OCI-LY1 (cell line): ENCODE data around the gene CAPN15.

Experiments used
- H2AFZ ChIP-seq: fragments of 200-600 bp; sonication (generic), shearing (Covaris generic); 2 replicates; pipeline ENCODE4 v1.6.0; 2014; ENCODE audit warnings: antibody characterized with exemption, mild to moderate bottlenecking, low read length
- H3F3A ChIP-seq: fragments of 200-600 bp; sonication (generic), shearing (Covaris generic); 2 replicates; pipeline ENCODE4 v1.6.0; 2014; ENCODE audit warnings: mild to moderate bottlenecking, antibody characterized with exemption, low read length, moderate library complexity; ENCODE audit not compliant: insufficient read depth
- H3K27ac ChIP-seq: fragments of 200-600 bp; sonication (generic); 2 replicates; pipeline ENCODE4 v1.5.1; 2014; ENCODE audit warnings: low read length, mixed run types, mild to moderate bottlenecking, low read depth; ENCODE audit not compliant: poor library complexity, severe bottlenecking
- H3K27me3 ChIP-seq: fragments of 200-600 bp; sonication (generic); 2 replicates; pipeline ENCODE4 v1.6.0; 2014; ENCODE audit warnings: antibody characterized with exemption, mild to moderate bottlenecking, low read length, moderate library complexity; ENCODE audit not compliant: insufficient read depth
- H3K36me3 ChIP-seq: fragments of 200-600 bp; sonication (generic); 2 replicates; pipeline ENCODE4 v1.6.1; 2014; ENCODE audit warnings: mild to moderate bottlenecking, antibody characterized with exemption, low read length, moderate library complexity, mixed read lengths; ENCODE audit not compliant: insufficient read depth
- H3K4me1 ChIP-seq: fragments of 200-600 bp; sonication (generic); 2 replicates; pipeline ENCODE4 v1.5.1; 2014; ENCODE audit warnings: mild to moderate bottlenecking, low read length, moderate library complexity; ENCODE audit not compliant: insufficient read depth, severe bottlenecking
- H3K4me2 ChIP-seq: fragments of 200-600 bp; sonication (generic), shearing (Covaris generic); 2 replicates; pipeline ENCODE4 v1.6.1; 2014; ENCODE audit warnings: low read length
- H3K4me3 ChIP-seq: fragments of 200-600 bp; sonication (generic); 2 replicates; pipeline ENCODE4 v1.5.1; 2014; ENCODE audit warnings: low read length, low read depth, mild to moderate bottlenecking, mixed read lengths; ENCODE audit not compliant: poor library complexity, severe bottlenecking
- H3K79me2 ChIP-seq: fragments of 200-600 bp; shearing (Covaris generic); 2 replicates; pipeline ENCODE4 v1.6.1; 2016; ENCODE audit warnings: mixed run types, low read length, mixed read lengths; ENCODE audit not compliant: insufficient read depth
- H3K9ac ChIP-seq: fragments of 200-600 bp; sonication (generic), shearing (Covaris generic); 2 replicates; pipeline ENCODE4 v1.6.1; 2014; ENCODE audit warnings: mild to moderate bottlenecking, low read length, mixed read lengths
- H3K9me2 ChIP-seq: fragments of 200-600 bp; sonication (generic), shearing (Covaris generic); 2 replicates; pipeline ENCODE4 v1.6.1; 2014; ENCODE audit warnings: low read depth, mild to moderate bottlenecking, low read length, mixed read lengths
- H3K9me3 ChIP-seq: fragments of 200-600 bp; shearing (Covaris generic); 2 replicates; pipeline ENCODE4 v1.6.1; 2014; ENCODE audit warnings: low read length, mixed read lengths
- H4K20me1 ChIP-seq: fragments of 200-600 bp; sonication (generic), shearing (Covaris generic); 2 replicates; pipeline ENCODE4 v1.6.0; 2016; ENCODE audit warnings: mild to moderate bottlenecking, low read length; ENCODE audit not compliant: insufficient read depth
- CTCF ChIP-seq: fragments of 200-600 bp; sonication (generic), shearing (Covaris generic); IDR thresholded peaks from 2 replicates; pipeline ENCODE4 v1.5.1; 2017; ENCODE audit warnings: mild to moderate bottlenecking, antibody characterized with exemption, low read length, moderate library complexity, mixed read lengths
- EZH2 ChIP-seq: fragments of 200-600 bp; sonication (generic), shearing (Covaris generic); IDR thresholded peaks from 2 replicates; pipeline ENCODE4 v1.8.0; 2017; ENCODE audit warnings: borderline replicate concordance, mixed run types, mild to moderate bottlenecking, antibody characterized with exemption, low read length, moderate library complexity, mixed read lengths

The CAPN15 gene

GRCh38 chr16:563072-563644 lies 35.6 kb downstream of the CAPN15 start:
- H3K4me1 ChIP-seq = peaks cover 14% of the 10 kb centered on the region
- H3K9me3 ChIP-seq = no peaks in the 10 kb centered on the region
- H2AFZ ChIP-seq = no peak overlapping the region
- no peak for TF ChIP-seq CTCF
- TF ChIP-seq EZH2 = no peak
- H3K4me3 ChIP-seq = no peak overlapping the region
- no peaks in the 10 kb centered on the region for H4K20me1 ChIP-seq
- no peaks in the 10 kb centered on the region for H3K9me2 ChIP-seq
- H3F3A ChIP-seq = no peaks in the 10 kb centered on the region
- no peak overlapping the region for H3K9ac ChIP-seq
- H3K79me2 ChIP-seq = no peaks in the 10 kb centered on the region
- no peak overlapping the region for H3K4me2 ChIP-seq
- no peaks in the 10 kb centered on the region; the same call in 1 of the 2 replicates for H3K27me3 ChIP-seq
- no peak overlapping the region for H3K27ac ChIP-seq
- no peaks in the 10 kb centered on the region for H3K36me3 ChIP-seq

- no peak overlapping the region for H3K9ac ChIP-seq
- H3K4me3 ChIP-seq = no peak overlapping the region
- peaks cover 23% of the 10 kb centered on the region for H3K4me1 ChIP-seq
- no peaks in the 10 kb centered on the region for H3K9me2 ChIP-seq
- no peak for TF ChIP-seq CTCF
- TF ChIP-seq EZH2 = no peak
- H2AFZ ChIP-seq = no peak overlapping the region
- no peaks in the 10 kb centered on the region for H3K79me2 ChIP-seq
- no peak overlapping the region for H3K27ac ChIP-seq
- no peaks in the 10 kb centered on the region for H4K20me1 ChIP-seq
- no peaks in the 10 kb centered on the region for H3K36me3 ChIP-seq
- H3K4me2 ChIP-seq = no peak overlapping the region
- H3K27me3 ChIP-seq = no peaks in the 10 kb centered on the region; the same call in 1 of the 2 replicates
- H3F3A ChIP-seq = no peaks in the 10 kb centered on the region
- H3K9me3 ChIP-seq = no peaks in the 10 kb centered on the region
Observed at GRCh38 chr16:564690-565418, 37.3 kb downstream of the CAPN15 start.

- H3K36me3 ChIP-seq = no peaks in the 10 kb centered on the region
- H3K4me2 ChIP-seq = no peak overlapping the region
- H3K27me3 ChIP-seq = no peaks in the 10 kb centered on the region; the same call in 1 of the 2 replicates
- no peak for TF ChIP-seq CTCF
- TF ChIP-seq EZH2 = no peak
- H3K9ac ChIP-seq = no peak overlapping the region
- no peaks in the 10 kb centered on the region for H3K79me2 ChIP-seq
- no peaks in the 10 kb centered on the region for H3K9me2 ChIP-seq
- no peaks in the 10 kb centered on the region for H3F3A ChIP-seq
- no peak overlapping the region for H2AFZ ChIP-seq
- no peaks in the 10 kb centered on the region for H3K9me3 ChIP-seq
- H3K4me1 ChIP-seq = peaks cover 26% of the 10 kb centered on the region
- no peak overlapping the region for H3K4me3 ChIP-seq
- no peak overlapping the region for H3K27ac ChIP-seq
- H4K20me1 ChIP-seq = no peaks in the 10 kb centered on the region
Observed at GRCh38 chr16:565419-566330, 38.2 kb downstream of the CAPN15 start.
